Loucy (cell line): Measurements from ENCODE around the gene ATG13.

Experiments used
- EZH2phosphoT487 ChIP-seq: fragments of 200-600 bp; IDR thresholded peaks from 2 replicates; pipeline ENCODE4 v1.6.1; 2018; ENCODE audit warnings: antibody characterized with exemption, mild to moderate bottlenecking, moderate library complexity, borderline replicate concordance
- TF ChIP-seq, protein P1 (sequence below): fragments of 200-600 bp; sonication (generic); conservative IDR thresholded peaks from 2 replicates; pipeline ENCODE4 v1.5.1; 2014; ENCODE audit warnings: mild to moderate bottlenecking, antibody characterized with exemption, low read length

DNA sequence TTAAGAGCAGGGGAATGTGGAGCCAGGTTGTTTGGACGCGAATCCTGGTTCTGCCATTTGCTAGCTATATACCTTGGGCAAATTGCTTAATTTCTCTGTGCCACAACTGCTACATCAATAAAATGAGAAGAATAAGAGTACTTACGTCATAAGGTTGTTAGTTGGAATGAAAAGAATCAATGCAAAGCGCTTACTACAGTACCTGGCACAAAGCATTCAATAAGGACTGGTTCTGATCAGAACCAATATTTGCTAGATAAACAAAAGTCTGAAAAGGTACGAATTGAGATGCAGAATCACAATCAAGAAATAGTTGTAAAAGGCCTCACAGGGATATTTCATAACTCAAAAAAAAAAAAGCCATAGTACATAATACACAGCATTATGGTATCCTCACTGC is 34.8 kb upstream of the ATG13 start:
- TF ChIP-seq, protein P1, sequence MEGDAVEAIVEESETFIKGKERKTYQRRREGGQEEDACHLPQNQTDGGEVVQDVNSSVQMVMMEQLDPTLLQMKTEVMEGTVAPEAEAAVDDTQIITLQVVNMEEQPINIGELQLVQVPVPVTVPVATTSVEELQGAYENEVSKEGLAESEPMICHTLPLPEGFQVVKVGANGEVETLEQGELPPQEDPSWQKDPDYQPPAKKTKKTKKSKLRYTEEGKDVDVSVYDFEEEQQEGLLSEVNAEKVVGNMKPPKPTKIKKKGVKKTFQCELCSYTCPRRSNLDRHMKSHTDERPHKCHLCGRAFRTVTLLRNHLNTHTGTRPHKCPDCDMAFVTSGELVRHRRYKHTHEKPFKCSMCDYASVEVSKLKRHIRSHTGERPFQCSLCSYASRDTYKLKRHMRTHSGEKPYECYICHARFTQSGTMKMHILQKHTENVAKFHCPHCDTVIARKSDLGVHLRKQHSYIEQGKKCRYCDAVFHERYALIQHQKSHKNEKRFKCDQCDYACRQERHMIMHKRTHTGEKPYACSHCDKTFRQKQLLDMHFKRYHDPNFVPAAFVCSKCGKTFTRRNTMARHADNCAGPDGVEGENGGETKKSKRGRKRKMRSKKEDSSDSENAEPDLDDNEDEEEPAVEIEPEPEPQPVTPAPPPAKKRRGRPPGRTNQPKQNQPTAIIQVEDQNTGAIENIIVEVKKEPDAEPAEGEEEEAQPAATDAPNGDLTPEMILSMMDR: no peak
- no peak for TF ChIP-seq EZH2phosphoT487
